Measurements from ENCODE around the gene RRP1.
A peak's percentile ranks its signal among the peaks of the same experiment; 100 is the strongest.

Gene RRP1

GRCh38 chr21:43789276-43790009 lies at the start of gene RRP1:
TSS of gene RRP1 (plus strand) at chr21:43789577. CDS start at chr21:43789630, 53 bp downstream.
- DNase-seq (ENCODE audit: low read depth, low spot score) = peak; percentile 60

- no peak for DNase-seq (ENCODE audit: low read depth, low spot score)
These were observed 49.5 kb upstream of the RRP1 start for GRCh38 chr21:43739621-43740435.

- no peak for DNase-seq (ENCODE audit: low read depth, low spot score)
These were observed 48.8 kb upstream of the RRP1 start for GRCh38 chr21:43740497-43741156.

DNA sequence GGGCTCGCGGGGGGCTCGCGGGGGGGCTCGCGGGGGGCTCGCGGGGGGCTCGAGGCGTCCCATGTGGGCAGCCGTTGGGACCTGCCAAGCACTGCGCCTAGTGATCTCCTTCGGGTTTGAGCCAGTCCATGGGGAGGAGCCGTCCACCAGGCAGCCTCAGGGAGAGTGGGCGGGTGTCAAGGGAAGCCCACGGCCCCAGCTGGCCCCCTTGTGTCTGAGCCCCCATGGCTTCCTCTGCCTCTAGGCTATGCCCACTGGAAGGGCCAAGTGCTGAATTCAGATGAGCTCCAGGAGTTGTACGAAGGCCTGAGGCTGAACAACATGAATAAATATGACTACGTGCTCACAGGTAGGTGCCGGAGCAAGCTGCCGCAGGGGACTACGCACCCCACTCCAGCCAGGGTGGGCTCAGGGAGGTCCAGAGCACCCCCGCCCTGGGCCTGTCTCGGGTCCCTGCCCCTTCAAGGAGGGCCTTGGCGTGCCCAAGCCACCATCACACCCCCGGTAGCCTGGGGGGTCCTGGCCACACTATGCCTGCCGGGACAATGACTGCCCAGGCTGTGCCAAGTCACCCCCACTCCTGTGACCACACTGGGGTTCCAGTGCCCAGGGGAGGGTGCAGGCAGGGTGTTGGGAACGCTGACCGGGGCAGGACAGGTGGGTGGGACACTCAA lies 47.8 kb upstream of the RRP1 start:
- no peak for DNase-seq (ENCODE audit: low read depth, low spot score)

DNA sequence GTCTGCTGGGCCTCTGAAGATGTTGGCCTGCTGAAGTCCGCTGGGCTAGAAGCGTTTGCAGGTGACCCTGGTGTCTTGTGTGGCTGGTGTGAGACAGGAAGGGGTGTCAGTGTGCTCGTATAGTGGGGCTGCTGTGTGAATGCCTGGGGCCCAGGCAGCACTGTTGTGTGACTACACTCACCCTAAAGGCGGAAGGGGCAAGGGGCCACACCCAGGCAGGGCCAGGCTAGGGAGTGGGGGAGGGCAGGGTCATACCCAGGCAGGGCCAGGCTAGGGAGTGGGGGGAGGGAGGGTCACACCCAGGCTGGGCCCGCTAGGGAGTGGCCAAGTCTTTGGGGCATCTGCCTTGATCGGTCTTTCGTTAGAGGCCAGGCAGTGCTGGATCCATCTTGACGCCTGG lies 45.4 kb upstream of the RRP1 start:
- no peak for DNase-seq (ENCODE audit: low read depth, low spot score)

DNA sequence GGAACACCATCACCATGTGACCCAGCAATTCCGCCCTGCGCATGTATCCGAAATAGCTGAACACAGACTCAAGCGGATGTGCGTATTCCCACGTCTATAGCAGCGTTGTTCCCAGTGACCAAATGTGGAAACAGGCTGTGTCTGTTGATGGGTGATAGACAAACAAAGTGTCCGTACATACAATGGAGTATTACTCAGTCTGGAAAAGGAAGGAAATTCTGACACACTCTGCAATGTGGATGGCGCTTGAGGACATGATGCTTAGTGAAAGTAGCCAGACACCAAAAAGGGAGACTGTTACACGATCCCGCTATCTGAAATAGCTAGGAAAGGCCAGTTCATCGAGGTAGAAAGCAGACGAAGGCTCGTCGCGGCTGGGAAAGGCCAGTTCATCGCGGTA lies 44.7 kb upstream of the RRP1 start:
- no peak for DNase-seq (ENCODE audit: low read depth, low spot score)

GRCh38 chr21:43745772-43746517 lies 43.4 kb upstream of the RRP1 start:
- DNase-seq (ENCODE audit: low read depth, low spot score) = no peak

DNA sequence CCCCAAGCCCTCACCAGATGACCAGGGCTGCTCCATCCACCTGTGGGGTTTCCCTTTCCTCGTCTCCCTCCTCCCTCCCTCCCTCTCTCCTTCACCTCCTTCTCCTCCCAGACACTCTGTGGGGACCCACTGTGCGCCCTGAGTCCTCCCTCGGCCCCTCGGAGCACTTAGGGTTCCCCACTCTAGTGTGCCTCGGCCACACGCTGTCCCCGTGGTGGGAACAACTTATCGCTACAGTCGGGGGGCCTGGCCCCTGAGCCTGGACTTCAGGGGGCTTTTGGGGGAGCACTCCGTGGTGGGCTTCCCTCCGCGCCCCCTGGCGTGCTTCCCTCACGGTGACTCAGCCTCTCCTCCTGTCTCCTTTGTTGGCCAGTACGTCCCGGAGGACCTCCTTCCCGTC lies 40.8 kb upstream of the RRP1 start:
- DNase-seq (ENCODE audit: low read depth, low spot score) = no peak

GRCh38 chr21:43749651-43750262 lies 39.6 kb upstream of the RRP1 start:
- DNase-seq (ENCODE audit: low read depth, low spot score) = no peak

- DNase-seq (ENCODE audit: low read depth, low spot score) = no peak
These were observed 38.9 kb upstream of the RRP1 start for GRCh38 chr21:43750339-43751033.

DNA sequence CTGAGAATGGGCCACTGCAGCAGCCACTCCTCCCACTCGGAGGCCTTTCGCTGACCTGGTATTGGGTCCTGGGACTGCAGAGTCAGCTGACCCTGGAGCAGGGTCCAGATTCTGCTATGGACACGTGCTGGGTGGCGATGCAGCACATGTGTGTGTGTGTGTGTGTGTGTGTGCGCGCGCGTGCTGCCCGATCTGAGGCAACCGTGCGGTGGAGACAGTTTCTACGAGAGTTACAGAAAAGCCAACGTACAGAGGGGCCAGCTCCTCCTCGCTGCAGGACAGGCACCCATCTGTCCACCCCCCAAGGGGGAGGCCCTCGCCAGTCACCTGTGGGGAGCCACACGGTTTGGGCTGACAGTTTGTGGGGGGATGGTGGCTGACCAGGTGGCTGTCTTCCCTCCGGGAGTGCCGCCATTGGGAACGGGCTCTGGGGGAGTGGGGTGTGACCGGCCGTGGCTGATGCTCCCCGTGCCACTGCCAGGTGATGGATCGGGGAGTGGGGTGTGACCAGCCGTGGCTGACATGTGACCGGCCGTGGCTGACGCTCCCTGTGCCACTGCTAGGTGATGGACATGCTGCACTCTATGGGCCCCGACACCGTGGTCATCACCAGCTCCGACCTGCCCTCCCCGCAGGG lies 37.3 kb upstream of the RRP1 start:
- DNase-seq (ENCODE audit: low read depth, low spot score) = no peak

GRCh38 chr21:43752758-43753438 lies 36.5 kb upstream of the RRP1 start:
- no peak for DNase-seq (ENCODE audit: low read depth, low spot score)

- DNase-seq (ENCODE audit: low read depth, low spot score) = no peak
These were observed 36.0 kb upstream of the RRP1 start for GRCh38 chr21:43753439-43753799.

DNA sequence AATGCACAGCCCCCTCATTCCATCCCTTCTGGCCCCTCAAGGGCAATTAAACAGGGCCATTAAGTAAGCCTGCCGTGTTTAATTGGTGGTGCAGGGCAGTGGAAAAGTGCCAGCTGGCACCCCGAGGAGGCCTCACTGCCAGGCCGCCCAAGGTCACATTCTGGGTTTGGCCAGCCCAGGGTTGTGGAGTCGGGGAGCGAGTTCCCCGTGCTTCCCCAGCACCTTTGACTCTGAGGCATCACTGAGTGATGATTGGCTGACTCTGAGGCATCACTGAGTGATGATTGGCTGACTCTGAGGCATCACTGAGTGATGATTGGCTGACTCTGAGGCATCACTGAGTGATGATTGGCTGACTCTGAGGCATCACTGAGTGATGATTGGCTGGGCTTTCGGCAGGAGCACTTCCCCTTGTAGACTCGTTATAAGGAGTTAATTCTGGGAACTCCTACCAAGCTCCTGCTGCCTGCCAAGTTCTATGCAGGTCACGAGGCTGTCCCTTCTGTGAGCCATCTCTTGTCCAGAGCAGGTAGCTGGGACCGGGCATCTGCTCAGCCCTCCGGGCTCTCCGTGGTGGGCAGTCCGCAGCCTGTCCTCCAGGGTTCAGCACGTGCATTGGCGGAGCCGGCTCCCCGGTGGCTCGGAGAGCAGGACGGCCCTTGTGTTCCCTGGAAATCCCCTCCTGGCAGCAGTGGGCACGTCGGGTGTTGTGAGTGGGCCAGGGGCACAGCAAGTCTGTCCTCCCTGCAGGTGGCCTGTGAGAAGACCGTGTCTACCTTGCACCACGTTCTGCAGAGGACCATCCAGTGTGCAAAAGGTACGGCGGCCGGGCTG lies 34.2 kb upstream of the RRP1 start:
- no peak for DNase-seq (ENCODE audit: low read depth, low spot score)

- DNase-seq (ENCODE audit: low read depth, low spot score) = no peak
These were observed 33.4 kb upstream of the RRP1 start for GRCh38 chr21:43755820-43756594.

DNA sequence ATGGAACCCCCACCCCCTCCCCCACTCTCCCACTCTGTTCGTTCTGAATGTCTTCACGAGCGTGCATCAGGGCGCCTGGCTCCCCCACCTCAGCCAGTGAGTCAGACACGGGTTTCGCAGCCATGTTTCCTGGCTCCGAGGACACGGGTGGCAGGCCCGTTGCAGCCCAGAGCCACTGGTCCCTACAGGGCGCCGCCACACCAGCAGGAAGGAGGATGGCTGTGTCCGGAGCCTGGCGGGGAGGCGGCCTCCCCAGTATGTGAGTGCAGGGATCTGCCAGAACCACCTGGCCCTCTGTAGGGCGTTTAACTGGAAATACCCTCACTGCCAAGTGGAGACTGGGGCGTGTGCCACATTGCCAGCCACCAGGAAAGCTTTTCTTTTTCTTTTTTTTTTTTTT lies 31.8 kb upstream of the RRP1 start:
- DNase-seq (ENCODE audit: low read depth, low spot score) = no peak

DNA sequence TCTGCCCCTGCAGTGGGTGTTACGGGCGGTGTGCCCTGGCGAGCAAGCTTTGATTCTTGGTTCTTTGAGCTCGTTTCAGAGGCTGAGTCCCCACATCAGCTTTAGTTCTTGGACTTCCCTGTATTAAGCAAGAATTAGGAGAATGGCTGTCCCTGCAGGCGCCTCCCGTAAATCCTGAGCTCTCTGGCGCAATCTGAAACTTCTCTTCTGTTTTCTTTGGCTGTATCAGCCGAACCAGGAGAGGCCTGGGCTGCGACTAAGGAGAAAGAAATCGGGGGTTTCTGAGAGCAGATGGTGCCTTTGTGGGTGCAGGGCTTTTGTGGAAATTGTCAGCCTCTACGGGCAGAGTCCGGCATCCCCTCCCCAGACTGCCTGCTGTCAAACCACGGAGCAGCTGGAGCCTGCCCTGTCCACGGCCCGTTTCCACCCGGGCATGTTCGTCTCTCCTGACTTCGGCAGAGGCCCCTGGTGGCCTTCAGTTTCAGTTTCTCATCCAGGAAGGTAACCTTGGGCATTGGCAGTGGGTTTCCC lies 31.2 kb upstream of the RRP1 start:
- DNase-seq (ENCODE audit: low read depth, low spot score) = no peak
